T-cell (primary cell): Measurements from ENCODE around the gene AP2A2. TPM values are rescaled to one million over a fixed set of nuclear protein-coding genes. Genes with fewer than 3 reads are reported as not detected.

ENCODE experiments used
- ATAC-seq, 4 experiments: fragments of 200-7000 bp in 3 of 4; fragments of 150-1000 bp in 1 of 4; cut with Tn5 transposase; replicated peaks in 1 of 4; 1 replicate in 3 of 4; 2 replicates in 1 of 4; pipeline ENCODE4 v1.10.0; 2021; ENCODE audit warnings: moderate library complexity in 3 of 4, mild to moderate bottlenecking in 2 of 4, moderate number of reproducible peaks in 1 of 4
- CTCF ChIA-PET, 2 donors: fragments of 300-600 bp; sonication (Branson Sonifier 250); formaldehyde crosslinking; loops; one replicate each; lab custom pipeline; 2022; ENCODE audit warnings: antibody characterized with exemption in 2 of 2; lab: Charles Lee
- POLR2A ChIA-PET, 2 donors: fragments of 300-600 bp; sonication (Branson Sonifier 250); formaldehyde crosslinking; loops; one replicate each; lab custom pipeline; 2022; ENCODE audit warnings: antibody characterized with exemption in 2 of 2; lab: Charles Lee
- DNase-seq, 35 experiments: peaks; one replicate each; pipeline versions ENCODE4 v3.0.0 to v3.0.0-alpha.2; 2013 to 2023
- H3K27ac ChIP-seq: one replicate; pipeline ENCODE4 v1.5.1; 2013; ENCODE audit warnings: low read length
- H3K27me3 ChIP-seq, 2 experiments: replicated peaks in 1 of 2; 1 replicate in 1 of 2; 2 replicates in 1 of 2; pipeline versions ENCODE4 v1.6.1 to v1.7.0; 2013; ENCODE audit warnings: low read length in 1 of 2, mixed read lengths in 1 of 2; ENCODE audit not compliant: control insufficient read depth in 2 of 2, insufficient read depth in 2 of 2; ENCODE audit errors: extremely low read depth in 1 of 2
- H3K36me3 ChIP-seq, 2 donors: 1 replicate in 1 of 2; 2 replicates in 1 of 2; pipeline versions ENCODE4 v1.6.1 to v1.7.0; 2013; ENCODE audit warnings: low read length in 1 of 2; ENCODE audit not compliant: control insufficient read depth in 2 of 2, insufficient read depth in 1 of 2; ENCODE audit errors: extremely low read depth in 1 of 2
- H3K4me1 ChIP-seq, 2 experiments: 1 replicate in 1 of 2; 2 replicates in 1 of 2; pipeline versions ENCODE4 v1.6.1 to v1.7.0; 2013; ENCODE audit warnings: low read length in 2 of 2, mixed read lengths in 1 of 2; ENCODE audit not compliant: insufficient read depth in 2 of 2, control insufficient read depth in 1 of 2; ENCODE audit errors: extremely low read depth in 1 of 2
- H3K4me3 ChIP-seq, 2 donors: 1 replicate in 1 of 2; 2 replicates in 1 of 2; pipeline versions ENCODE4 v1.5.1 to v1.7.0; 2013; ENCODE audit warnings: mild to moderate bottlenecking in 2 of 2, low read length in 1 of 2, moderate library complexity in 1 of 2; ENCODE audit not compliant: control insufficient read depth in 1 of 2; ENCODE audit errors: extremely low read depth in 1 of 2
- H3K9me3 ChIP-seq: 2 replicates; pipeline ENCODE4 v1.7.0; 2013
- H3K27ac Mint-ChIP-seq, 2 donors: one replicate each; pipeline ENCODE4 v1.8.0; 2020 to 2021; ENCODE audit warnings: mild to moderate bottlenecking in 2 of 2, mixed read lengths in 2 of 2
- H3K27me3 Mint-ChIP-seq, 2 donors: one replicate each; pipeline ENCODE4 v1.8.0; 2021 to 2022; ENCODE audit warnings: mixed read lengths in 2 of 2
- H3K36me3 Mint-ChIP-seq: one replicate; pipeline ENCODE4 v1.8.0; 2021; ENCODE audit warnings: mixed read lengths
- H3K4me1 Mint-ChIP-seq, 3 donors: one replicate each; pipeline ENCODE4 v1.8.0; 2020 to 2022; ENCODE audit warnings: mixed read lengths in 3 of 3, mild to moderate bottlenecking in 1 of 3
- H3K4me3 Mint-ChIP-seq, 3 donors: one replicate each; pipeline ENCODE4 v1.8.0; 2020 to 2022; ENCODE audit warnings: mild to moderate bottlenecking in 3 of 3, mixed read lengths in 3 of 3, moderate library complexity in 3 of 3
- H3K9me3 Mint-ChIP-seq, 3 donors: one replicate each; pipeline ENCODE4 v1.8.0; 2020 to 2022; ENCODE audit warnings: mixed read lengths in 3 of 3
- WGBS: methylation state at CpG from one replicate; pipeline ENCODE4 v1.1.5; 2013; ENCODE audit warnings: missing lambda C conversion rate; ENCODE audit not compliant: insufficient coverage; 5-methylcytosine and 5-hydroxymethylcytosine counted together
- total RNA-seq, 35 experiments: library from RNA in 6 of 35; stranded (reverse) in 6 of 35; fragments of 120-200 nt in 1 of 35; gene quantifications; one replicate each; pipeline versions ENCODE4 v1.2.1 to v1.2.4 and lab custom pipeline; 2013 to 2026

Gene AP2A2
- total RNA-seq, 5 donors from 2014 or later (not counting 1 experiment from before 2014, with no cell fraction given) = 59.6 to 85.3 (median 70.8) TPM

GRCh38 chr11:1033016-1033798, 107.5 kb downstream of the AP2A2 start:
- H3K36me3 Mint-ChIP-seq = no peaks in the 10 kb centered on the region
- H3K4me1 Mint-ChIP-seq = no peaks in the 10 kb centered on the region

GRCh38 chr11:1034001-1034400, 108.3 kb downstream of the AP2A2 start:
- CTCF ChIA-PET = no interaction called here
- no peak overlapping the region for H3K27ac Mint-ChIP-seq
- no peak for DNase-seq
- no peaks in the 10 kb centered on the region for H3K36me3 Mint-ChIP-seq
- Histone ChIP-seq H3K36me3 (no peaks in the 10 kb centered on the region), H3K4me3 (no peak overlapping the region), H3K27ac (no peak overlapping the region), H3K9me3 (no peaks in the 10 kb centered on the region), H3K27me3 (peaks cover 0 to 10% of the 10 kb centered on the region in 2 experiments), H3K4me1 (no peaks in the 10 kb centered on the region)
- POLR2A ChIA-PET = no interaction called here
- H3K4me3 Mint-ChIP-seq = no peak overlapping the region
- peaks cover 0 to 7% (median 0%) of the 10 kb centered on the region in 3 donors for H3K9me3 Mint-ChIP-seq
- ATAC-seq = no peak
- no peaks in the 10 kb centered on the region for H3K4me1 Mint-ChIP-seq
- 96% methylated on average over 4 of the region's 8 CpGs for WGBS
- H3K27me3 Mint-ChIP-seq = peaks cover 0 to 2% of the 10 kb centered on the region in 2 donors

More at GRCh38 chr11:1033016-1033798, 107.5 kb downstream of the AP2A2 start:
- POLR2A ChIA-PET = no interaction called here
- Mint-ChIP-seq H3K4me3 (no peak overlapping the region), H3K9me3 (peaks cover 0 to 7% (median 0%) of the 10 kb centered on the region in 3 donors), H3K27me3 (peaks cover 0 to 2% of the 10 kb centered on the region in 2 donors), H3K27ac (no peak overlapping the region)
- WGBS = 94% methylated on average over 30 of the region's 38 CpGs
- no peaks in the 10 kb centered on the region for H3K4me1 ChIP-seq
- no peaks in the 10 kb centered on the region for H3K36me3 ChIP-seq
- no peak for ATAC-seq
- CTCF ChIA-PET = no interaction called here
- H3K4me3 ChIP-seq = no peak overlapping the region
- H3K9me3 ChIP-seq = no peaks in the 10 kb centered on the region
- peaks cover 0 to 7% of the 10 kb centered on the region in 2 experiments for H3K27me3 ChIP-seq
- no peak overlapping the region for H3K27ac ChIP-seq
- DNase-seq = no peak

GRCh38 chr11:1034456-1035295, 109.0 kb downstream of the AP2A2 start:
- Histone ChIP-seq H3K4me1 (no peaks in the 10 kb centered on the region), H3K36me3 (no peaks in the 10 kb centered on the region), H3K4me3 (no peak overlapping the region), H3K9me3 (no peaks in the 10 kb centered on the region), H3K27ac (no peak overlapping the region), H3K27me3 (peaks cover 0 to 10% of the 10 kb centered on the region in 2 experiments)
- Mint-ChIP-seq H3K27me3 (peaks cover 0 to 2% of the 10 kb centered on the region in 2 donors), H3K4me3 (no peak overlapping the region), H3K27ac (no peak overlapping the region), H3K4me1 (no peaks in the 10 kb centered on the region), H3K9me3 (peaks cover 0 to 7% (median 0%) of the 10 kb centered on the region in 3 donors), H3K36me3 (no peaks in the 10 kb centered on the region)
- ChIA-PET POLR2A (no interaction called here), CTCF (no interaction called here)
- WGBS = 83% methylated on average over 35 of the region's 39 CpGs
- ATAC-seq = no peak
- no peak for DNase-seq

DNA sequence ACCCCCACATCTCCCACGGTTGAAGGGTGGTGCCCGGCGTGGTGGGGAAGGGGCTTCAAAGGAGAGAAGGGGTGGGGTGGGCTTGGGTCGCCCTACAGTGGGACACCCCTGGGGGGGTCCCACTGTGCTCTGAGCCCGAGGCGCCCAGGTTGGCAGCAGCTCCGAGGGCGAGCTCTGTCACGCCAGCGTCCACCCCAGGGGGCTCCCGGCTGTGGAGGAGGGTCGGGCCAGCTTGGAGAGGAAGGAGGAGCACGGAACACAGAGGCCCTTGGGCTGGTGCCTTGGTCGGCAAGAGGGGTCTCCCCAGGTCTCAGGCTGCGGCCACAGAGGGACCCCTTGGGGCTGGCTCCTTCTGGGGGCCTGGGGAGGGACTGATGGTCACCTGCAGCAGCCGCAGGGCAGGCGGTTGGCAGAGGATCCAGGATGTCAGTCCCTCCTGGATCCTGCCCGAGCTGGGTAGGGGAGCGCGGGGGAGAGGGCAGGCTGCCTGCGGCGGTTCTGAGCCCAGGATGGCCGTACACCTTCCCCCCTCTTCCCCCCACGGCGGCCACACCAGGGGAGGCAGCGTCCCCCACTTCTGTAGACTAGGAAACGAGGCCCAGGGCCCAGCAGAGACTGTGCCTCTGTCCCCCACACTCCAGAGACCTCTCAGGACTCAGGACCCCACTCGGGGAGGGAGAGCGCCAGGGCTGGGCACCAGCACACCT, 110.1 kb downstream of the AP2A2 start:
- Mint-ChIP-seq H3K27ac (no peak overlapping the region), H3K9me3 (peaks cover 0 to 7% (median 0%) of the 10 kb centered on the region in 3 donors), H3K27me3 (peaks cover 0 to 2% of the 10 kb centered on the region in 2 donors), H3K4me3 (no peak overlapping the region), H3K4me1 (no peaks in the 10 kb centered on the region), H3K36me3 (no peaks in the 10 kb centered on the region)
- H3K36me3 ChIP-seq = no peaks in the 10 kb centered on the region
- no peak overlapping the region for H3K4me3 ChIP-seq
- no peak for DNase-seq
- CTCF ChIA-PET = no interaction called here
- no peak overlapping the region for H3K27ac ChIP-seq
- H3K4me1 ChIP-seq = no peaks in the 10 kb centered on the region
- peaks cover 0 to 13% of the 10 kb centered on the region in 2 experiments for H3K27me3 ChIP-seq
- no peak for ATAC-seq
- POLR2A ChIA-PET = no interaction called here
- H3K9me3 ChIP-seq = no peaks in the 10 kb centered on the region
- 83% methylated on average over 19 of the region's 29 CpGs for WGBS

DNA sequence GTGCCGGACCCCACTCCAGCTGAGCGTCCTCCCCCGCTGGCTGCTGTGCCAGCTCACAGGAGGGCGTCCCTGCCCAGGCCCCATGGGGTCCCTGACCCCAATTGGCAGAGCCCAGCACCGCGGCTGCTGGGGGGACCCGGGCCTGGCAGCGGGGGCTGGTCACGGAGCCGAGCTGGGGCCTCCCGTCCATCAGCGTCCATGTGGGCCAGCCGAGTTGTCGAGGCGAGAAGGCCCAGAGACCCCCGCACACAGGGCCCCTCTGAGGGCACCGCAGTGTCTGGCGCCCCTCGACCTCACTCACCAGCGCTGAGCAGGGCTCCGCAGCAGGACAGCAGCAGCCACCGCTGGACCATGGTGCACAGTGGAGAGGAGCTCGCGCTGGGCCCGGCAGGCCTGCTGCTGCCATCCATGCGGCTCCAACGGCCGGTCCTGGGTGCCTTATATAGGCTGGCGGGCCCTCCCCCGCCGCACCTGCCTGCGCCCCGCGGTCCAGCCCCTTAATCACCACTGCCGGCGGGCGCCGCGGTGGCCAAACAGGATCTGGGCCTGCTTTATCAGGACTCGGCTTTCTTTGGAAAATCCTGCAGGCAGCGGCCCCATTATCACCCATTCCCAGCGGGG, 110.7 kb downstream of the AP2A2 start, which contains the start of gene MUC6:
TSS of gene MUC6 (minus strand) at position 416 of the 621 bp plus-strand sequence. CDS start at position 353, 63 bp downstream.
- Histone ChIP-seq H3K27ac (no peak within 1 kb of the TSS), H3K4me1 (no peaks in the 10 kb centered on the region), H3K27me3 (peaks cover 0 to 19% of the 10 kb centered on the region in 2 experiments), H3K4me3 (no peak within 1 kb of the TSS), H3K36me3 (no peaks in the 10 kb centered on the region), H3K9me3 (no peaks in the 10 kb centered on the region)
- H3K36me3 Mint-ChIP-seq = no peaks in the 10 kb centered on the region
- WGBS = 83% methylated on average over 41 of the region's 42 CpGs
- H3K27me3 Mint-ChIP-seq = peaks cover 0 to 2% of the 10 kb centered on the region in 2 donors
- H3K4me3 Mint-ChIP-seq = no peak within 1 kb of the TSS
- ChIA-PET CTCF (no interaction called here), POLR2A (no interaction called here)
- ATAC-seq (no peak), DNase-seq (no peak)
- no peaks in the 10 kb centered on the region for H3K4me1 Mint-ChIP-seq
- peaks cover 0 to 7% (median 0%) of the 10 kb centered on the region in 3 donors for H3K9me3 Mint-ChIP-seq
- no peak within 1 kb of the TSS for H3K27ac Mint-ChIP-seq
